ENCODE measurements around the gene CNTNAP5. TPM values are rescaled to one million over a fixed set of nuclear protein-coding genes. Genes with fewer than 3 reads are reported as not detected.

The CNTNAP5 gene
- total and polyA plus RNA-seq, 2 donors (not counting 3 experiments of a cell fraction or from before 2014, with no cell fraction given), result not detected

DNA sequence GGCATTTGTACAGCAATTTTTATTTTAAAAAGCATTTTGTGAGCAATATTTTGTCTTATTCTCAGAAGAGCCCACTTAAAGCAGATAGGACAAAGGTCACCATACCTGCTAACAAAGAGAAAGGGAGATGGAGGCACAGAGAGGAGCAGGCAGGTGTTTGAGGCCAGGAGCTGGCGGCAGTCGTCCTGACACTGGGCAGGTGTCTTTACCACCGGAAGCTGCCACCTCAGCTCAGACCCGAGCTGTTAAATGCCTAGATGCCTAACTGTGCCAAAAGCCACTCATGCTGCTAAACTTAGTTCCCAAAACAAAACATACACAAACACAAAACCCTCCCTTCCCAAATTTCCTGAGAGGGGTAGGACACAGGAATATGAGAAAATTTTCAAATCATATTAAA is 120.9 kb downstream of the CNTNAP5 start:
- intact Hi-C loops (cut with micrococcal nuclease) (no loop called here), dilution Hi-C loops (cut with MboI; ENCODE audit: extremely low pct_ligation_motif_present, low sequenced_read_pairs) (no loop called here)
- H3K9me1 ChIP-seq (replicated peaks; ENCODE audit: control insufficient read depth, extremely low read depth, insufficient read depth, low read length), result no peaks in the 10 kb centered on the region
- ChIA-PET POLR2A (no interaction called here), CTCF (no interaction called here)
- H3K9me3 ChIP-seq (replicated peaks; ENCODE audit: control insufficient read depth, insufficient read depth, low read length), result peaks cover 2% of the 10 kb centered on the region
- no peaks in the 10 kb centered on the region for H3K36me3 ChIP-seq (ENCODE audit: control insufficient read depth in 2 of 2, extremely low read depth in 1 of 2, insufficient read depth in 2 of 2, low read length in 2 of 2)
- H3K79me2 ChIP-seq (ENCODE audit: control insufficient read depth, insufficient read depth, low read length), result no peaks in the 10 kb centered on the region
- no peak overlapping the region for H3K4me2 ChIP-seq (ENCODE audit: insufficient read depth, low read length)
- H3K9ac ChIP-seq (replicated peaks; ENCODE audit: extremely low read depth, insufficient read depth, low read length), result no peak overlapping the region
- TF ChIP-seq, protein P1, sequence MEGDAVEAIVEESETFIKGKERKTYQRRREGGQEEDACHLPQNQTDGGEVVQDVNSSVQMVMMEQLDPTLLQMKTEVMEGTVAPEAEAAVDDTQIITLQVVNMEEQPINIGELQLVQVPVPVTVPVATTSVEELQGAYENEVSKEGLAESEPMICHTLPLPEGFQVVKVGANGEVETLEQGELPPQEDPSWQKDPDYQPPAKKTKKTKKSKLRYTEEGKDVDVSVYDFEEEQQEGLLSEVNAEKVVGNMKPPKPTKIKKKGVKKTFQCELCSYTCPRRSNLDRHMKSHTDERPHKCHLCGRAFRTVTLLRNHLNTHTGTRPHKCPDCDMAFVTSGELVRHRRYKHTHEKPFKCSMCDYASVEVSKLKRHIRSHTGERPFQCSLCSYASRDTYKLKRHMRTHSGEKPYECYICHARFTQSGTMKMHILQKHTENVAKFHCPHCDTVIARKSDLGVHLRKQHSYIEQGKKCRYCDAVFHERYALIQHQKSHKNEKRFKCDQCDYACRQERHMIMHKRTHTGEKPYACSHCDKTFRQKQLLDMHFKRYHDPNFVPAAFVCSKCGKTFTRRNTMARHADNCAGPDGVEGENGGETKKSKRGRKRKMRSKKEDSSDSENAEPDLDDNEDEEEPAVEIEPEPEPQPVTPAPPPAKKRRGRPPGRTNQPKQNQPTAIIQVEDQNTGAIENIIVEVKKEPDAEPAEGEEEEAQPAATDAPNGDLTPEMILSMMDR (IDR thresholded peaks at IDR 0.05; ENCODE audit: extremely low read depth in 1 of 2, insufficient read depth in 1 of 2, low read depth in 1 of 2, low read length in 2 of 2), result no peak
- no peak for TF ChIP-seq FOS (IDR thresholded peaks at IDR 0.05; ENCODE audit: borderline replicate concordance, insufficient read depth, low read length)
- no peak for TF ChIP-seq POLR2AphosphoS5 (IDR thresholded peaks at IDR 0.05; ENCODE audit: insufficient read depth, low read depth, low read length)
- TF ChIP-seq MYC (IDR thresholded peaks at IDR 0.05; ENCODE audit: low read depth, low read length), result no peak
- TF ChIP-seq, protein P2, sequence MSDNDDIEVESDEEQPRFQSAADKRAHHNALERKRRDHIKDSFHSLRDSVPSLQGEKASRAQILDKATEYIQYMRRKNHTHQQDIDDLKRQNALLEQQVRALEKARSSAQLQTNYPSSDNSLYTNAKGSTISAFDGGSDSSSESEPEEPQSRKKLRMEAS (IDR thresholded peaks at IDR 0.05; ENCODE audit: insufficient read depth, insufficient read length), result no peak
- no peak for TF ChIP-seq JUN (IDR thresholded peaks at IDR 0.05; ENCODE audit: borderline replicate concordance, insufficient read depth, insufficient read length, low read depth)
- no peak for TF ChIP-seq GATA2 (IDR thresholded peaks at IDR 0.05; ENCODE audit: insufficient read depth, insufficient read length, low read depth, low read length)
- no peak for TF ChIP-seq EZH2 (IDR thresholded peaks at IDR 0.05; ENCODE audit: borderline replicate concordance, low read depth, low read length, severe bottlenecking)
- no peak for TF ChIP-seq POLR2A (IDR thresholded peaks at IDR 0.05; ENCODE audit: low read depth, low read length)
- no peak overlapping the region for H3K4me3 ChIP-seq (replicated peaks in 1 of 3; ENCODE audit: insufficient read depth in 1 of 3, low read depth in 1 of 3, low read length in 3 of 3)
- H3K27ac ChIP-seq (ENCODE audit: insufficient read depth, low read depth, low read length), result no peak overlapping the region
- no peak overlapping the region for H2AFZ ChIP-seq (ENCODE audit: low read depth, low read length)
- H4K20me1 ChIP-seq (replicated peaks; ENCODE audit: control insufficient read depth, extremely low read depth, insufficient read depth, low read length), result no peaks in the 10 kb centered on the region
- H3K27me3 ChIP-seq (ENCODE audit: control insufficient read depth in 2 of 2, insufficient read depth in 2 of 2, low read length in 2 of 2), result no peaks in the 10 kb centered on the region
- DNase-seq (ENCODE audit: low read depth, low spot score), result no peak
- no peak for FAIRE-seq
- no peaks in the 10 kb centered on the region for H3K4me1 ChIP-seq (ENCODE audit: control insufficient read depth, extremely low read depth, insufficient read depth, low read length)
- BruUV-seq (replicated peaks), result no TSS peak

Measured in endothelial cell of umbilical vein (primary cell).